Ishikawa (cell line): ENCODE measurements around the gene FSIP2.

Experiments
- CEBPB ChIP-seq: IDR thresholded peaks from 2 replicates; pipeline ENCODE4 v1.6.1; 2012
- EGR1 ChIP-seq: IDR thresholded peaks from 2 replicates; pipeline ENCODE4 v1.6.1; 2012
- EP300 ChIP-seq: IDR thresholded peaks from 2 replicates; pipeline ENCODE4 v1.6.1; 2012; ENCODE audit warnings: borderline replicate concordance
- RAD21 ChIP-seq: IDR thresholded peaks from 2 replicates; pipeline ENCODE4 v1.6.1; 2012; ENCODE audit warnings: low read depth
- TAF1 ChIP-seq: IDR thresholded peaks from 2 replicates; pipeline ENCODE4 v1.6.1; 2012; ENCODE audit warnings: low read depth, mild to moderate bottlenecking
- TCF12 ChIP-seq: IDR thresholded peaks from 2 replicates; pipeline ENCODE4 v1.6.1; 2012; ENCODE audit warnings: low read depth
- TEAD4 ChIP-seq: IDR thresholded peaks from 2 replicates; pipeline ENCODE4 v1.6.1; 2012
- YY1 ChIP-seq: IDR thresholded peaks from 2 replicates; pipeline ENCODE4 v1.6.1; 2012; ENCODE audit warnings: low read depth
- ZBTB7A ChIP-seq: IDR thresholded peaks from 2 replicates; pipeline ENCODE4 v1.6.1; 2012; ENCODE audit warnings: low read depth
- TF ChIP-seq, protein P1 (sequence below): IDR thresholded peaks from 2 replicates; pipeline ENCODE4 v1.6.1; 2012
- TF ChIP-seq, protein P2 (sequence below): IDR thresholded peaks from 2 replicates; pipeline ENCODE4 v1.6.1; 2012
- TF ChIP-seq, protein P3 (sequence below): IDR thresholded peaks from 2 replicates; pipeline ENCODE4 v1.6.1; 2012; ENCODE audit warnings: low read depth, mild to moderate bottlenecking

DNA sequence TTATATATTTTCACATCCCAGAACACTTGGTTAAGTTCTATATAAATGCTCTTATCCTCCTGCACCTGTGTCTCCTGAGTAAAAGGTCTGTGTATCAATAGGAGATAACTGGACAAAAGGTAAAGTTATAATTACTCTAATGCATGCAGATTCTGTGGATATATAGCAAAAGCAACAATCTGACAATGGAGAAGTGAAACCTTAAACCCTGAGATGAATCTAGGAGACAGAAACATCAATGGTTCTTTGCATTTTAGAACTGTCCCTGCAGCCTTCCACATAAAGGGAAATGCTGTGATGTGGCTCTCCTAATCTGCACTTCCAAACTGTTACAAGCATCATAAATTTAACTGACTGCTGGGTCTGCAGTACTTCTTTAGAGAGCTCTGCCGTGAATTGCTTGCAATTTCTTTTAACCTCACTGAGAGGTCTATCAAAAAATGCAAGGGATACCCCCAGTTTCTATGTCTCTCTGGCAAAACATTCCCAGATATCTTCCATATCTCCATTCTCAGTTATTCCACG, 42.8 kb upstream of the FSIP2 start:
- TF ChIP-seq, protein P1, sequence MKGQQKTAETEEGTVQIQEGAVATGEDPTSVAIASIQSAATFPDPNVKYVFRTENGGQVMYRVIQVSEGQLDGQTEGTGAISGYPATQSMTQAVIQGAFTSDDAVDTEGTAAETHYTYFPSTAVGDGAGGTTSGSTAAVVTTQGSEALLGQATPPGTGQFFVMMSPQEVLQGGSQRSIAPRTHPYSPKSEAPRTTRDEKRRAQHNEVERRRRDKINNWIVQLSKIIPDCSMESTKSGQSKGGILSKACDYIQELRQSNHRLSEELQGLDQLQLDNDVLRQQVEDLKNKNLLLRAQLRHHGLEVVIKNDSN: no peak
- TF ChIP-seq, protein P2, sequence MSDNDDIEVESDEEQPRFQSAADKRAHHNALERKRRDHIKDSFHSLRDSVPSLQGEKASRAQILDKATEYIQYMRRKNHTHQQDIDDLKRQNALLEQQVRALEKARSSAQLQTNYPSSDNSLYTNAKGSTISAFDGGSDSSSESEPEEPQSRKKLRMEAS: no peak
- TF ChIP-seq CEBPB (no peak), YY1 (no peak), TAF1 (no peak), TCF12 (no peak), EP300 (no peak), RAD21 (no peak), TEAD4 (no peak), EGR1 (no peak), ZBTB7A (no peak)
- TF ChIP-seq, protein P3, sequence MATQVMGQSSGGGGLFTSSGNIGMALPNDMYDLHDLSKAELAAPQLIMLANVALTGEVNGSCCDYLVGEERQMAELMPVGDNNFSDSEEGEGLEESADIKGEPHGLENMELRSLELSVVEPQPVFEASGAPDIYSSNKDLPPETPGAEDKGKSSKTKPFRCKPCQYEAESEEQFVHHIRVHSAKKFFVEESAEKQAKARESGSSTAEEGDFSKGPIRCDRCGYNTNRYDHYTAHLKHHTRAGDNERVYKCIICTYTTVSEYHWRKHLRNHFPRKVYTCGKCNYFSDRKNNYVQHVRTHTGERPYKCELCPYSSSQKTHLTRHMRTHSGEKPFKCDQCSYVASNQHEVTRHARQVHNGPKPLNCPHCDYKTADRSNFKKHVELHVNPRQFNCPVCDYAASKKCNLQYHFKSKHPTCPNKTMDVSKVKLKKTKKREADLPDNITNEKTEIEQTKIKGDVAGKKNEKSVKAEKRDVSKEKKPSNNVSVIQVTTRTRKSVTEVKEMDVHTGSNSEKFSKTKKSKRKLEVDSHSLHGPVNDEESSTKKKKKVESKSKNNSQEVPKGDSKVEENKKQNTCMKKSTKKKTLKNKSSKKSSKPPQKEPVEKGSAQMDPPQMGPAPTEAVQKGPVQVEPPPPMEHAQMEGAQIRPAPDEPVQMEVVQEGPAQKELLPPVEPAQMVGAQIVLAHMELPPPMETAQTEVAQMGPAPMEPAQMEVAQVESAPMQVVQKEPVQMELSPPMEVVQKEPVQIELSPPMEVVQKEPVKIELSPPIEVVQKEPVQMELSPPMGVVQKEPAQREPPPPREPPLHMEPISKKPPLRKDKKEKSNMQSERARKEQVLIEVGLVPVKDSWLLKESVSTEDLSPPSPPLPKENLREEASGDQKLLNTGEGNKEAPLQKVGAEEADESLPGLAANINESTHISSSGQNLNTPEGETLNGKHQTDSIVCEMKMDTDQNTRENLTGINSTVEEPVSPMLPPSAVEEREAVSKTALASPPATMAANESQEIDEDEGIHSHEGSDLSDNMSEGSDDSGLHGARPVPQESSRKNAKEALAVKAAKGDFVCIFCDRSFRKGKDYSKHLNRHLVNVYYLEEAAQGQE: no peak
